ENCODE results near the gene RGPD4. TPM values are rescaled to one million over a fixed set of nuclear protein-coding genes. Genes with fewer than 3 reads are reported as not detected.

The RGPD4 gene
- 0.05 to 0.10 TPM (median 0.06 TPM) in 4 of 5 replicates, not detected in the other for total RNA-seq (2022; extraction: Qiagen RNA extraction; ENCODE audit: low read depth)

DNA sequence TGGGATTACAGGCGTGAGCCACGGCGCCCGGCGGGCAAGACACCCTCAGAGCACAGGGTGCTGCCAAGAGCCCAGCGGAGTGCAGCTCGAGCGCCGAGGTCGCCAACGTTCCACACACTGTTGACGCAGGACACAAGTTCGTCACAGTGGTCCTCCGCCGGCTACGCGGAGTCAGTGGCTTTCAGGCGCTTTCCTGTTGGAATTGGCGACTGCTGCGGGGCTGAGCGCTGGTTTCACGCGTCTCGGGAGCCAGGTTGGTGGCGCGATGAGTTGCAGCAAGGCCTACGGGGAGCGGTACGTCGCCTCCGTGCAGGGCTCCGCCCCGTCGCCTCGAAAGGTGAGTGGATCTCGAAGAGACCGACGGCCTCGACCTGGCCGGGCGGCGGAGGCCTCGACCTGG is at the start of gene RGPD4:
TSS of gene RGPD4 (plus strand) at position 144 of the 400 bp plus-strand sequence. CDS start at position 266, 122 bp downstream.

Other genes starting within 250 kb of the RGPD4 start
- not detected in 5 replicates for gene SLC5A7, start 159.6 kb downstream of the RGPD4 start, total RNA-seq (2022; extraction: Qiagen RNA extraction; ENCODE audit: low read depth)